Stromal cell of bone marrow (primary cell): ENCODE data around the gene KANK4.

Experiments used
- DNase-seq: peaks from one replicate; pipeline ENCODE4 v3.0.0-alpha.2; 2012; ENCODE audit warnings: low read depth

KANK4 gene

DNA sequence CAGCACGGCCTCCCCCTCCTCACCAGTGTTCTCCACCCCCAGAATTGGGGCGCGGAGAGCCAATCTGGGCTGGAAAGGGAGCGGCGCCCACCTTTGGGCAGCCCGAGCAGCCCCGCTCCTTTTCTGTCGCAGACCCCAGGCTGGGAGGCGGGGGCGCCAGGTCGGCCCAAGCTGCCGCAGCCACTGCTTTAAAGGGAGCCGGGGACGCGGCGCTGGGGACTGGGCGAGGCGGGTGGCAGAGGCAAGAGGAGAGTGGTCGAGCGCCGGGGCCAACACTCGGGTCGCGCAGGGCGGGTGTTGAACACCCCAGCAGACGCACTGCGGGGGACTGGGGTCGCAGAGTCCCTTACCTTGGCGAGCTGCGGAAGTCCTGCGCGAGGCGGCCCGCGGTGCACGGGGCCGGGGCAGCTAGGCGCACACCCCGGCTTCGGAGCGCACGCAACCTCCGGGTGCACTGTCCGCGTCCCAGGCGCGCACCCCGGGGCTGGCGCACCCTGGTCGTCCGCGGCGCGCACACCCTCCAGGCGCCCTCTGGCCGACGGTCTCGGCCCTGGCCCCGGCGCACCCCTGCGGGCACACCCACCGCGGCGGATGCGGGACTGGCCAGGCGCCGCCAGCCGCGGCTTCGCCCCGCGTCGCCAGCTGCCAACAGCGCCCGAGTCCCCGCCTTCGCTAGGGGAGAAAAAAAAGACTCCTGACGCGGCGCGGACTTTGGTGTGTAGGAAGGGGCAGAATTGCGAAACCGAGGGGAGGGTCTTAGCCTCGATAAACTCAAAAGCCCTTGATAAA lies at the start of gene KANK4:
KANK4 (minus strand) TSS at position 679 of the 789 bp plus-strand sequence. CDS start 37,870 bp downstream, outside the sequence.
- no peak for DNase-seq

DNA sequence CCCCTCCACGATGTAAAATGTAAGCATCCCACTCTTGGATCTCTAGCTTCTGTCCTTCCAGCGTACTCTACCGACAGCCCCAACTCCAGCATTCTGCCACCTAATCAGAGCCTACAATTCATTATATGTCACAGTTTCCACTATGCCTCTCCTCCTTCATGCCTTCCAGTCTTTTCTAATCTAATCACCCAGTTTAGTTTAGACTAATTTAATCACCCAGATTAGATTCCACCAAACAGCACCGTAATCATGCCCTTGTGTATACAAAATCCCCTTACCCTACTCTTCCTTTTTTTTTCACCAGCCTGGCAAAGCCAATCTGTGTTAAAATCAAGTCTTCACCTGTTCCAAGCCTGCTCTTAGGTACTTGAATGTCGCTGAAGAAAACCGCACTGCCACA lies 49.8 kb upstream of the KANK4 start:
- no peak for DNase-seq

DNA sequence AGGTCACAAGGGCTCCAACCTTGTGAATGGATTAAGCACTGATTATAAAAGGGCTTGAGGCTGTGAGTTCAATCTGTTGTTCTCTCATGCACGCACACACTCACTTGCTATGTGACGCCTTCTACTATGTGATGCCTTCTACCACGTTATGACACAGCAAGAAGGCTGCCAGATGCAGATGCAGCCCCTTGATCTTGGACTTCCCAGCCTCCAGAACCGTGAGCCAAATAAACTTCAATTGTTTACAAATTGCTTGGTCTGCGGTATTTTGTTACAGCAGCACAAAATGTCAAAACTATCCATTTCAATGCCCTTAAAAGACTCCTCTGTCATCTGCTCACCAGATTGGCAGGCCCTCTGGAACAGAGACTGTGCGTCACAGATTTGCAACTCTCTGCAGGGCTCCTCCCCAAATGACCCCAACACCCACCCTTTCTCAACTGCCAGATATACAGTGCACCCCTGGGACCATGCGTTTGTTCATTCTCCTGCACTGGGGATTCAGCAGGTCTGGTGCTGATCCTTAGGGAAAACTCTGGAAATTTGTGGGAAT lies 47.8 kb upstream of the KANK4 start:
- DNase-seq: no peak

DNA sequence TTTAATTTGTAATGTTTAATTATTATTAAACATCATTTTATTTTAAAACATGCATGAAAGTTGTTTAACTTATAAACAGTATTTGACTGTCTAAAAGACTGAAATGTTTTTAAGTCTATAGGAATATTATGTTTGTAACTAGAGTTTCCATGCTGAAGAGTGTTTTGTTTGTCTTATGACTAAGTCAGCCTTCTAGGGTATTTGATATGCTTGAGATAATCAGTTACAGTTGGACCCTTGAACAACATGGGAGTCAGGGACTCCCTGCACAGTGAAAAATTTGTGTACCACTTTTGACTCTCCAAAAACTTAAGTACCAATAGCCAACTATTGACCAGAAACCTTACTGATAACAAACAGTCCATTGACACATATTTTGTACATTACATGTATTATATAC lies 45.5 kb upstream of the KANK4 start:
- DNase-seq: no peak

DNA sequence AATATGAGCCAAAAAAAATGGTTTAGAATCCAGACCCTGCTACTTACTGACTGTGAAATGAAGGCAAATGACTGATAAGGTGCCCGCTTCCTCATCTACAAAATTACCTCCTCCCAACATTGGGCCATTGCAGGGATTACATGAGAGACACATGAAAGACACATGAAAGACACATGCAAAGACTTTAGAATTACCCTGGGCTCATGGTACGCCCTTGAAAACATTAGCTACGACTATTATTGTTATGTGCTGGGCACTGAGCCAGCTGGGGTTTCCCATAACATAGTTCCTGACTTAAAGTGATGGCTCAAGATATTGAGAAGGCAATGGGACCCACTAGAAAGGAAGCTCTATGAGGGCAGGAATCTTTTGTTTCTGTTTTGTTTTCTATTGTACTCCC lies 43.7 kb upstream of the KANK4 start:
- no peak for DNase-seq

DNA sequence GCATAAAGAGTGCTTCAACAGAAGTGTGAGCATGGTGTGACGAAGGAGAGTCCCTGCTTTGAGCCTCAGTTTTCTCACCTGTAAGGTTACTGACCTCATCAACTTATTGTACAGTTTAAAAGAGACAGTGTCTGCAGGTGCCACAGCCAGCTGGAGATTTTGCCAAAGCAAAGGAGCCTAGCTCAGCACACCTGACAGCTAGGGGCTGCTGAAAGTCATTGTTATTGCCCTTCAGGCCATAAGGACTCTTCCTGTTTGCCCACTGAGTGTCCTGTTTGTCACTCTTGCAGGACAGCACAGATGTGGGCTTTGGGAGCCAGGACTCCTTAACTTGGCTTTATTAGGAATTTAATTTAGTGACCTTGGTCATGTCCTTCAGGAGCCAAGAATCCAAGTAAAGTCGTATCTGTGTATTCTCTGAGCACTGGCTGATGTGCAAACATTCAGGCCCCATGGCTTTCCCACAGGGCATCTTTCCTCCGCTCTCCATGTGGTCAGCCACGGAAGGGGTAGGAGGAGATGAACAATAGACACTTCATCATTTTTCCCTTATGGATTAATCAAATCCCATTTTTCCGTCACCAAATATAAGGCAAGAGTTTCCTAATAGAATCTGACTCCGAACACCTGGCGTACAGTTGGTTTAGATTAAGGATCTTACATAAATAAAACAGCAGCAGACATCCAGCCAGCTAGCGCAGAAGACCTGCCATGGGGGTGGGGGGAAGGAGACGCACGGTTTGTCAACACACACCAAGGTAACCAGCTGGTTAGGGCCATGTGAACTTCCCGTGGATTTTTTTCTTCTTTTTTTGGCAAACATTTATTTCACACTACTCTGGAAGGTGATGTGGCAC lies 43.1 kb upstream of the KANK4 start:
- DNase-seq: no peak

DNA sequence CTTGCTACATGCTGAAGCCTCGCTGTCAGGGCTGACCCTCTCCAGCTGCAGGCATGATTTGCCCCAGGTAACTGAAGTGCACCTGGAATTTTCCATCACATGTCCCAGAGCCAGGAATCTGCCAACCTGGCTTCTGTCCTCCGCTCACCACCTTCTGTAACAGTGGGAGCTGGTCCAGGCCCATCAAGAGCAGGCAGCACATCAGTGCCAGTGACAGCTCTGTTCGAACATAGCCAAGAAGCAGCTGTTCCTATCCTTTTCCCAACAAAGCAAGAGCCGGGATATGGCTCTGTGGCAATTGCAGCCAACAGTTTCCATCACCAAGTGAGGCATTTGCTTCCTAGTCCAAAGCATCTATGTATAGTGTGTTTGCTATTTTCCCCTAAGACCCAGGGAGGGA lies 42.2 kb upstream of the KANK4 start:
- no peak for DNase-seq

DNA sequence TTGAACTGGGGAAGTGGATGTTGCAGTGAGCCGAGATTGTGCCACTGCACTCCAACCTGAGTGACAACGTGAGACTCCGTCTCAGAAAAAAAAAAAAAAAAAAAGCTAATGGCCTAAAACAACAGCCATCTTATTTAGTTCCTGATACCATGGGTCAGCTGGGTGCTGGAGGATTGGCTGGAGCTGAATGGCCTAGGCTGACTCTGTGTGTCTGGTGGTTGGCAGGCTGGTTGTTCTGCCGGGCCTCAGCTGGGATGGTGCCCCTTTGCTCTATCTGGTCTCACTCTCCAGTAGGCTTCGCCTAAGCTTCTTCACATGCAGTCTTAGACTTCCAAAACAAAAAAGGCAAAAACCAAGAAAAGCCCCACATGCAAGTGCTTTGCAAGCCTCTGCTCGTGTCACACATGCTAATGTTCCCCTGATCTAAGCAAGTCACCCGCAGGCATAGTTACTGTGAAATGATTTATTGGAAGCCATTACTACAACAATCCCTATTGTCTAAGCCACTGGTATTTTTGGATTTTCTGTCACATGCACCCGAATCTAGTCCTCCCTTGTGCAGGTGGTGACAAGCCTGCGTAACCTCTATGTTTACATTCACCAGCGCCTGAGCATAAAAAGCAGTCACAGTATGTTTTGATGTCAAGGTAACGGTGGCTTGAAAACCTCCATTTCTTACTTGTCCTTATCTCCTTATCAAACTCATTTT lies 39.6 kb upstream of the KANK4 start:
- no peak for DNase-seq

DNA sequence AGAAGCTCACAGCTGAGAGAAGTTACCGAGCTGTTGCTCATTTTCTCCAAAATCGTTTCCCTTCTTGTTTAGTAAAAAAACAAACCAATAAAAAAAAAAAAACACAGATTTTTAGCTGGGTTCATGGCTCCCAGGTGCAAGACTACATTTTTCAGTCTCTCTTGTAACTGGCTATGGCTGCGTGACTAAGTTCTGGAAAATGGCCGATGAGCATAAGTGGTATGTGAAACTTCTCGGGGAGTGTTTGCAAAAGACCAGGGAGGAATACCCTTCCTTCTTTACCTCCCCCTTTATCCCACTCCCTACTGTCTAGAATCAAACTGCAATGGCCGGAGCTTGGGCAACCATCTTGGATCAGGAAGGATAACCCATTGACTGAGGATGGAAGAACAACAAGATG lies 38.7 kb upstream of the KANK4 start:
- no peak for DNase-seq

DNA sequence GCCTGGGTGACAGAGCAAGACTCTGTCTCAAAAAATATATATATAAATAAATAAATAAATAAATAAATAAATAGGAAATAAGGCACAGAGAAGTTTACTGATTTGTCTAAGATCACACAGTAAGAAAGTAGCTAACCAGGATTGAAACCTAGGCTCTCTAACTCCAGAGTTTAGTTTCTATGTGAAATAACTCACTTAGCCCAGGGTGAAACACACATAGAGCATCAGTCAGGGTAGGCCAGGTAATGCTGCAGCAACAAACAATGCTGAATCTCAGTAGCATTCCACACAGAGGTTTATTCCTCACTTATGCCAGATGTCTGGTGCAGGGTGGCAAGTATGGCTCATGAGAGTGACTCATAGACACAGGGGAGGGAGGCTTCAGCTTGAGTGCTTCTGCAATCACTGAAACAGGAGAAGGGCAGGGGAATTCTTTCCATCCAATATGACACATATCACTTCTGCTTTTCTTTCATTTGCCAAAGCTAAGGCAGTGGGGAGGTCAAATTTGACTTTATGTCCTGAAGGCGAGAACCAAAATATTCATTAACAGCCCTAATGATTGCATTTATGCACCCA lies 37.1 kb upstream of the KANK4 start:
- DNase-seq: peak; percentile 86

DNA sequence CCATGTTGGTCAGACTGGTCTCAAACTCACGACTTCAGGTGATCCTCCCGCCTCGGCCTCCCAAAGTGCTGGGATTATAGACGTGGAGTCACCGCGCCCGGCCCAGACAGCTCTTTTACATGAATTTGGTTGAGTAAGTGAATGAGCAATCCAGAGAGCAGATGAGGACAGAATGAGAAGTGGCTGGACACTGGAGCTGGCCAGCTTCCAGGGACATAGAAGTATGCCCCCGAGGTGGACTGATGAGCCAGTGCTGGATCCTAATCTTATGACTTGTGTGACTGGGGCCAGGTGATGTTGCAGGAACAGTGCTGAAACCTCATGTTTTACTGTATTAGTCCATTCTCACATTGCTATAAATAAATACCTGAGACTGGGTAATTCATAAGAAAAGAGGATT lies 35.9 kb upstream of the KANK4 start:
- no peak for DNase-seq

DNA sequence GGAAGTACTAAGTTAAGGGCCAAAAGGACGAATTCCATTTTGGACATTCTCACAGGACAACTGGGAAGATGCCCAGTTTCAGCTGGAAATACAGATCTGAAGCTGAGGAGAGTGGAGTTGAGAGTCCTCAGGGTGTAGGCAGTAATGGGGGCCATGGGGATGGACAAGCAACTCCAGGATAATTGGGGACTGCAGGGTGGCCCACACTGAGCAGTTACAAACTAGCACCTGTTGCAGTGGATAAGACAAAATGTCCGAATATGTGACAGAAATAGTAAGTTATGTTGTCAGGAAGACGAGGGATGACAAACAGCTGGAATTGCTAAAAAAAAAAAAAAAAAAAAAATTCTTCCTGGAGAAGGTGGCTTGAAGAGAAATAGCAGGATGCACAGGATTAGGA lies 34.6 kb upstream of the KANK4 start:
- DNase-seq: no peak

DNA sequence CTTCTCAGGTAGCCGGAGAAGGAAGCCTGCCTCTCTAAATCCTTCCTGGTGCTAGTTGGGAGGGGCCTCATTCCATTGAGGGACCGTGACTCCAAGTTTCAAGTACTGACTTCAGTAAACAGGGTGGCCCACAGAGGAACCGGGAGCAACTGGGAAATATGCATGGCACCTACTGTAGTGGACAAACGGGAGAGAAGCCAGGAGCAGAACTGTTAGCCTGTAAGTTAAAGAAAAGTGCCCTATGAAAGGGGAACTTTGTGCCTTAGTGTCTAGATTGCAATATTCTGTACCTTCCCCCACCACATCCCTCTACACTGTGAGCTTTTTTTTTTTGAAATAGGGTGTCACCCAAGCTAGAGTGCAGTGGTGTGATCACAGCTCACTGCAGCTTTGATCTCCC lies 33.2 kb upstream of the KANK4 start:
- DNase-seq: no peak

DNA sequence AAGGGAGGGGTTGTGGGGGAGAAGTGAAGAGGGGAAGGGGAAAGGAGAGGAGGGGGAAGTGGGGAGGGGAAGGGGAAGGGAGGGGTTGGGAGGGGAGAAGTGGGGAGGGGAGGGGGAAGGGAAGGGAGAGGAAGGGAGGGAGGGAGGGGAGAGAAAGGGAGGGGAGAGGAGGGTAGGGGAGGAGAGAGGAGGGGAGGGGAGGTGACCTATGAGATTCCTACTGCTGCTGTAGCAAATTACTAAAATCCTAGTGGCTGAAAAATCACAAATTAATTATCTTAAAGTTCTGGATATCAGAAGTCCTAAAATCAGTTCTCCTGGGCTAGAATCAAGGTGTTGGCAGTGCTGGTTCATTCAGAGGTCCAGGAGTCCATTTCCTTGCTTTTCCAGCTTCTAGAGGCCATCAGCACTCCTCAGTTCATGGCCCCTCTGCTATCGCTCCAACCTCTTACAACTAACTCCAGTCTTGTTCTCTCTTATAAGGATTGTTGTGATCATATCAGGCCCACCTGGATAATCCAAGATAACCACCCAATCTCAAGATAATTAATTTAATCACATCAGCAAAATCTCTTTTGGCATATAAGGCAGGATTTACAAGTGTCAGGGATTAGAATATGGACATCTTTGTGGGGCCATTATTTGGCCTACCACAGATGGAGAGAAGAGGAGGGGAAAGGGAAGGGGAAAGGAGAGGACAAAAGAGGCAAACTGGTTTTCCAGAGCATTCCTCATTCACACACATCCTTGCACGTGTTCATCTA lies 30.4 kb upstream of the KANK4 start:
- no peak for DNase-seq

DNA sequence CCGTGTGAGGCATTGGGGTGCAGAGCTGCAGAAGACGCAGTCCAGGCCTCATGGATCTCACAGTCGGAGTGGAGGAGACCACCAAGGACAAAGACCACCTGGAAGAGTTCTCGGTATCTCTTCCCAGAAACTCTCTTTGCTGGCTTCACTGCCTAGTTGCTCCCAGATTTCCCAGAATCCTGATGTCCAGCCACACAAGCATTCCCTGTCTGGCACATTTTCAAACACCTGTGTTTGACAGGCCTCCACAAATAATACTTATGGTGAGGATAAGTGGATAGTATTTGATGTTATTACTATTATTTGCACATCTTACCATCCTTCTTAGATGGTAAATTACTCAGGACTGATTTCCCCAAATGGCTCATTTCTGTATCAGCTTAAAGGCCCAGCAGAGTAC lies 27.7 kb upstream of the KANK4 start:
- no peak for DNase-seq

DNA sequence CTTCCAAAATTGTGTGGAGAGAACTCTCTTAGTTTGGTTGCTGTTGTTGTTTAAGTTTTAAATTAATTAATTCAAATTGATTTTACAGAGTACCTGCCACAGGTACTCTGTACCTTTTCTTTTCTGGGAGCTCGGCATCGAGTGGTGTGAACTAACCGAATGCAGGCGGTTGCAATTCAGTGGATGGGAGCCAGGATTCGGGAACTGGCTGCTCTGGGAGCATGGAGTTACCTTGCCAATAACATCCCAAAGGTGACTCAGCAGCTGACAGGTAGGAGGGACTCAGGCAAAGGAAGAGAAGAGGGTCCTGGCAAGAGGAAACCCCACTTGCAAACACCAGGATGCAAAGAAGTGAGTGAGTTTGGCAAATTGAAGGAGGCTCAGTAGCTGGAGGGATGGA lies 24.7 kb upstream of the KANK4 start:
- no peak for DNase-seq

DNA sequence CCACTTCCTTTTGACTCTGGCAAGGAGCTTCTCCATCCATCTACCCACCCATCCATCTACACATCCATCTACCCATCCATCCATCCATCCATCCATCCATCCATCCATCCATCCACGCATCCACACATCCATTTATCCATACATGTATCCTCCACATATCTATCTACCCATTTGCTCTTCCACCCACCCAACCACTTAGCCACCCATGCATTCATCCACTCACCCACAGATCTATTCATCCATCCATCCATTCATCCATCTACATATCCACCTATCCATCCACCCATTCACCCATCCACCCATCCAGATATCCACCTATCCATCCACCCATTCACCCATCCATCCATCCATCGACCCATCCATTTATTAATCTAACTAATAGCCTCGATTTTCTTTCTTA lies 23.0 kb upstream of the KANK4 start:
- DNase-seq: no peak

DNA sequence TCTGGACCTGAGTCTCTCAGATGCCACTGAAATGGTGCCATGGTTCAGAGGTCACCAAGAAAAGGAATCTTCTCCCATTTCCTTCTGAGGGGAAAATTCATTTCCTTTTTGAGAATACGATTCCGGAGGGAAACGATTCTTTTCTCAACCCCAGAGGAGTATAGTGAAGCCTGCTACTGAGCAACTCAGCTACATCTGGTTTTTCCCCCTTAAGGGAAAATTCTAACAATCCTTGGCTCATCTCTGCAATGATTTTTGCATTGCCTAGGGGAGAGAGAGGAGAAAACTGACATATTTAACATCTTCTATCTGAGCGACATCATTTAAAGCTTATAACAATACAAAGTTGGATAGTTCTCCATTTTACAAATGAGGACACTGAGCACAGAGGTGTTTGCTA lies 22.4 kb upstream of the KANK4 start:
- DNase-seq: no peak

DNA sequence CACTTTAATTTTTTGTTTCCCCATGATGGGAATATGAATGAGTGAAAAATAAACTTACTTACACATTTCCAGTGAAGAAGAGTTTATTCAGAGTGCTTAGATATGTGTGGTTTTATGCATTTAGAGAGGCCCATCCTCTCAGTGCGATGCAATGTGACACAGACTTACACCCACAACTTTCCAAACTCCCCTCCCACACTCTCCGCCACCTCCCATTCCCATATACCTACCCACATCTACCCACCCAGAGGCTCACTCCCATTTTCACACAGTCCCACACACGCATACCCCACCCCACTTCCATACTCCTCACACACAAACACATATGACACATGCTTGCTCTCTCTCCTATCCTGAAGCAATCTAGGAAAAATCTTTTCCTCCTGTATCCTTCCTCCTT lies 21.9 kb upstream of the KANK4 start:
- no peak for DNase-seq

DNA sequence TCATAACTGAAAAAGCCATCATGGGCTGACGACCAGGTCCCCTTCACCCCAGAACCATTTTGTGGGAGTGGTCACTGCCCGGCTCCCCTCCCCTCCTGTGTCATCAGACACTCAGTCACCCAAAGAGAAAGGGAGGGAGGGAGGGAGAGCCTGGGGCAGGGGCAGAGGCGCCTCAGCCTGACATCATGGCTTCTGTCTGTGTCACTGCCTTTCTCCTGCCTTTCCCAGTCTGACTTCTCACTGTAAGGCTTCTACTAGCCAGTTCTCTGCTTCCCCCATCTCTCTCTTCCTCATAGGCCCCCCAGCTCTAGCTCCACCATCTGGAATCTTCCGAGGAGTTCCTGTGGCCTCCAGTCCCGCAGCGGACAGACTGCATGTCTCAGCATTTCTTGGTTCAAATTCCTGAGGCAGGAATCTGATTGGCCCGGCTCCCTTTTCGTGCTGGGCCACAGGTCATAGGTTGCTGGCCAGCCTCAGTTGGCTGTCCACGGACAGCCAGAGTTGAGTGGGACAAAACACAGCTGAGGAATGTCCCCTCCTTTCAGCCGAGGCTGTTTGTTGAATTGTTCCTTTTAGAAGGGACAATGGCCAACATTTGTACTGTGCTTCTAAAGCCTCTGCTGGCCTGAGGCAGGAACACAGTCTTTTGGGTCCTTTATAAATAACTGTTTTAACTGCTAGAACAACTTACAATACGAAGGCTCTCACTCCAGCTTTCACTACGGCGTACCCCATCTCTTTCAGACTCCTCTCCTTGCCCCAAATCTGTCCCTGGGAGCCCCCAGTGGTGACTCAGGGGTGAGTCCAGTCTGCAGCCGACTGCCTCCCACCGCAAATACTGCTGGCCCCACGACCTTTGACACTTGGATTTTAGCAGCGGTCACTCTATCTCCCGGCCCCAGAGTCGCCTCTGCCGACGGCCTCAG lies 18.7 kb upstream of the KANK4 start:
- no peak for DNase-seq
